A549 (cell line): Measurements from ENCODE around the gene ANP32A.

Experiments
- MAZ ChIP-seq: fragments of 150-350 bp; IDR thresholded peaks from 2 replicates; pipeline ENCODE4 v1.6.1; 2014; ENCODE audit warnings: antibody characterized with exemption, low read depth, low read length, borderline replicate concordance
- POLR2AphosphoS2 ChIP-seq: conservative IDR thresholded peaks from 2 replicates; pipeline ENCODE4 v1.6.1; 2012; ENCODE audit warnings: low read length, improper control_type of control experiment, inconsistent platforms
- TP53 ChIP-seq: fragments of 250-450 bp; sonication (Bioruptor Pico); IDR thresholded peaks from 2 replicates; pipeline ENCODE4 v1.5.0; 2021; ENCODE audit warnings: mild to moderate bottlenecking, moderate library complexity

GRCh38 chr15:68822818-68823217 is 2.1 kb upstream of the ANP32A start:
- TF ChIP-seq TP53 (CRISPR knock-in tag) (no peak), POLR2AphosphoS2 (no peak), MAZ (no peak)
